ENCODE data around the gene GOLGA6A.
"Not testable (repeated sequence)": the region's sequence is repeated elsewhere in the genome, so short reads cannot be mapped to it uniquely, and the experiment has no call there.

The GOLGA6A gene, protein sequence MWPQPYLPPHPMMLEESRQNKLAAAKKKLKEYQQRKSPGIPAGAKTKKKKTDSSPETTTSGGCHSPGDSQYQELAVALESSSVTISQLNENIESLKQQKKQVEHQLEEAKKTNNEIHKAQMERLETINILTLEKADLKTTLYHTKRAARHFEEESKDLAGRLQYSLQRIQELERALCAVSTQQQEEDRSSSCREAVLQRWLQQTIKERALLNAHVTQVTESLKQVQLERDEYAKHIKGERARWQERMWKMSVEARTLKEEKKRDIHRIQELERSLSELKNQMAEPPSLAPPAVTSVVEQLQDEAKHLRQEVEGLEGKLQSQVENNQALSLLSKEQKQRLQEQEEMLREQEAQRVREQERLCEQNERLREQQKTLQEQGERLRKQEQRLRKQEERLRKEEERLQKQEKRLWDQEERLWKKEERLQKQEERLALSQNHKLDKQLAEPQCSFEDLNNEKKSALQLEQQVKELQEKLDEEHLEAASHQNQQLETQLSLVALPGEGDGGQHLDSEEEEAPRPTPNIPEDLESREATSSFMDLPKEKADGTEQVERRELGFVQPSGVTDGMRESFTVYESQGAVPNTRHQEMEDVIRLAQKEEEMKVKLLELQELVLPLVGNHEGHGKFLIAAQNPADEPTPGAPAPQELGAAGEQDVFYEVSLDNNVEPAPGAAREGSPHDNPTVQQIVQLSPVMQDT

DNA sequence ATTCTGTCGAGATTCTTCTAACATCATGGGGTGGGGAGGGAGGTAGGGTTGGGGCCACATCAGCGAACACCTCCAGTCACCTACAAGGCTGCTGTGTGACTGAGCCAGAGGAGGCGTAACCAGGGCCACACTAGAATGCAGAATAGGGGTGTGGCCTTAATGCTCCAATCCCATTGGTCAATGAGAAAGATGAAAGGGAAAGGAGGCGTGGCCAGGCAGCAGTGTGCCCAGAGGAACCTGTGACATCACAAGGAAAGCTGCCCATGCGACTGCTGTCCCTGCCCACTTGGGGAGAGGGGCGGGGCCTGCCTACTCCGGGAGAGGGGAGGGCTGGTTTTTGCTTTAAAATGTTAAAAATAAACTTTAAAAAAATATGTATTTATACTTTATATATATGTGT lies at the start of gene GOLGA6A:
TSS of gene GOLGA6A (minus strand) at position 101 of the 400 bp plus-strand sequence. CDS start at position 60, 41 bp downstream.
- DNase-seq (ENCODE audit: low spot score), result not testable (repeated sequence)

DNA sequence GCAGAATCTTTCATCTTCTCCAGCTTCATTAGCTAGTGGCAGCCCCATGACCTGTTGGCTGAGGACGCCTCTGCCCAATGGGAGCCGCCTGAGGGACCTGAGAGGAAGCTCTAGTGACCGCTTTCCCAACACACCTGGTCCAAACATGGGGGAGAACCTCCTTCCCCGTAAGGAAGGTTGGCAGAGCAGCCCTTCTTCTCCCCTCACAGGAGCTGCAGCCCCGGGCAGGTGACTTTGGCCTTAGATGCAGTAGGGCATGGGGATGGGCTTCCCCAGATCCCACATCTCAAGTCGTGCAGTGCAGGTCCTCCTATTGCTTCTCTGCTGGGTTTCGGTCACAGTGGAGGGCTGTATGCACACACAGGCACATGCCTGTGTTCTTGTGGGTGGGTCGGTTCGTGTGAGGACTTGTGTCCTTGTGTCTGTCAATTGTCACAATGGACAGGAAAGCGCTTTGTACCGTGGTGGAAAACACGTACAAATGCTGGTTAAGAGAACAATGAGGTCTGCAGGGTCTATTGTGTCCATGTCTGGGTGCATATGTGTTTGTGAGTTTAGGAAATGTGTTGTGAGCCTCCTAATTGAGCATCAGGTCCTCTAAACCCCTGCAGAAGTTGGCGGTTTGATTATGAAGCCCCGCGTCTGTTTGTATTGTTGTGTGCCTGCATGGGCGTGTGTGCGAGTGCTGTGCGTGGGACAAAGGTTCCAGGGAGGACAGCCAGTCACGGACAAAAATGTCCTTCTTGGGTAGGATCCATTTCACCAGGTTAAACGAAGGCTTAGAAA lies 49.5 kb upstream of the GOLGA6A start:
- no peak for DNase-seq (ENCODE audit: low spot score)

DNA sequence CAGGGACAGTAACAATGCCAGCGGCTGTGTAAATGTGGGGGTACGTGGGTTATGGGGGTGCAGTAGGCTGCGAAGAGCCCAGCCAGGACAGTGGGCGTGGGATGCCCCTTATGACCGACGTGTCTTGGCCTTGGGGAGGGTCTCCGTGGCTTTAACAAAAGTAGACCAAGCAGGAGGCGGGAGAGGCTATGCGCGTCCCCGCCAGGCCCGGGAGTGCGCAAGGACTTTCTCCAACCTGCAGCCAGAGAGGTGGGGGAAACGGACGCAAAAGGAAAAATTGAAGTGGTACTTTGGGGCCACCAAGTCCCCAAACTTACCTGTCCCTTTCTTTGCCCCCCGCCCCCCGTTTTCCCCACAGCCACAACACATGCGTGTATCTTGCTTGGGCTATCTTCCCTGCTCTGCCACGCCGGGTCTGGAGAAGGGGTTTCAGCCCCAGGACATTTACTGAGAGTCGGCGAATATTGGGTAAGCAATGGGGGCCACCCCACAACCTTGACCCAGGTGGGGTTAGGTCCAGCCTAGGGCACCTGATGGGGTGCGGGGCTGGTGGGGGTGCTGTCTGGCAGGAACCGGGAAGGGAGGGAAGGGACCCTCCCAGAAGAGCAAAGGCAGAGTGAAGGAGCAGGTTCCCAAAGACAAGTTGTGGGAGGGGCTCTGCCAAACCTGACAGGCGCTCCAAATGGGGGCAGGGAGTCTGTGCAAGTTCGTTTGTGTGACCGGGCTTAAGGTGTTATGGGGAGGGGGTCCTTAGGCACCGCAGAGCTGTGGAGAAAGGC lies 48.7 kb upstream of the GOLGA6A start:
- DNase-seq (ENCODE audit: low spot score), result no peak

DNA sequence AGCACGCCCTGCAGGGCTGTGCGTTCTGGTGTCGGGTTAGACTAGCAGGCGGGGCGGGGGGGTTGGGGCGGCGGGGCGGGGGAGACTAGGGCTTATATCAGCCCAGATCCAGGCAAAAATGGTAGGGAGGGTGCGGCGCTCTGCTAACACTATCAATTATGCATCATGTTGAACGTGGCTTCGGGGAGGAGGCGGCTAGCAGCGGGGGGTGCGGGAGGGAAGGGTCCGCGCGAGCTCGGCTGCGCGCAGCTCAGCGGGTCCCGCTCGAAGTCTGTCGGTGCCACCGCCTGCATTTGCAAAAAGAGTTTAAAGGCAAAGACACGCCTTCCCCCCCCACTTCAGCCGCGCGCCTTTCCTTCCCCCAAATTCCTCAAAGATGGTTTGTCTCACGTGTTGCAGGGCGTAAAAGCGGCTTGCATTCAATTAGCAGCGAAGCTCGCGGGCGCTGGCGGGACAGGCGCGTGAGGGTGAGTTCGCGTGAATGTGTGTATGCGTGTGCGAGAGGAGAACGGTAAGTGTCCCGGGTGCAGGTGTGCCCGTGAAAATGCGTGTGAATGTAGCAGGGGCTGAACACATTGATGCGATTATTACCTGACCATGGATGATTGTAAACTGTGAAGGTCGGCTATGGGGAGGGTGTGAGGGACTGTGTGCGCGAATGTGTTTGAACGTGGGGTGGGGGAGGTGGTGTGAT lies 48.0 kb upstream of the GOLGA6A start, which contains the start of gene ISLR2:
TSS of gene ISLR2 (plus strand) at position 432 of the 694 bp plus-strand sequence. CDS start 2,169 bp downstream, outside the sequence.
- no peak for DNase-seq (ENCODE audit: low spot score)

DNA sequence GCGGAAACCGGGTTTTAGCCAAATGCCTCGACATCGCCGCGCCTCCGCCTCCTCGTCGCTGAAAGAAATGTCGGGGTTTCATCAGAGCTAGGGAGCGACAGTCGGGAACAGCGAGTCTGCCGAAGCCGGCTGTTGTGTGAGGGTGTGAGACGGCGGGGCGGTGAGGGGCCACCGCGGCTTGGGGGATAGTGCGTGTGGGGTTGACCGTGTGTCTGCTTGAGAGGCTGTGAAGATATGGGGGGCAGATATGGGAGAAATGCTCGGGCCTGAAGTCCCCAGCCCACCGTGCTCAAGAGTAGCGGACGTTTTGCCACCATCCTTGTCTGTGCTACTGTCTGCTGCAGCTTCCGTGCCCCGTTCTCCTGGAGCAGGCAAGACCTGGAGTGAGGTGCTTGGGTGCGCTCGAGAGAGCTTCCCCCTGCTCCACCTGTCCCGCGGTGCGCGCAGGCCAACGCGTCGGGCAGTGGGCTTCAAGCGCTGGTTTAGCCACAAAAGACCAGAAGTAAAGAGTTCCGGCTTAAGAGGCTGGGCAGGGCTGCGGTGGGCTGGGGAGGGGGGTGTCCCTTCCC lies 47.3 kb upstream of the GOLGA6A start:
- no peak for DNase-seq (ENCODE audit: low spot score)

DNA sequence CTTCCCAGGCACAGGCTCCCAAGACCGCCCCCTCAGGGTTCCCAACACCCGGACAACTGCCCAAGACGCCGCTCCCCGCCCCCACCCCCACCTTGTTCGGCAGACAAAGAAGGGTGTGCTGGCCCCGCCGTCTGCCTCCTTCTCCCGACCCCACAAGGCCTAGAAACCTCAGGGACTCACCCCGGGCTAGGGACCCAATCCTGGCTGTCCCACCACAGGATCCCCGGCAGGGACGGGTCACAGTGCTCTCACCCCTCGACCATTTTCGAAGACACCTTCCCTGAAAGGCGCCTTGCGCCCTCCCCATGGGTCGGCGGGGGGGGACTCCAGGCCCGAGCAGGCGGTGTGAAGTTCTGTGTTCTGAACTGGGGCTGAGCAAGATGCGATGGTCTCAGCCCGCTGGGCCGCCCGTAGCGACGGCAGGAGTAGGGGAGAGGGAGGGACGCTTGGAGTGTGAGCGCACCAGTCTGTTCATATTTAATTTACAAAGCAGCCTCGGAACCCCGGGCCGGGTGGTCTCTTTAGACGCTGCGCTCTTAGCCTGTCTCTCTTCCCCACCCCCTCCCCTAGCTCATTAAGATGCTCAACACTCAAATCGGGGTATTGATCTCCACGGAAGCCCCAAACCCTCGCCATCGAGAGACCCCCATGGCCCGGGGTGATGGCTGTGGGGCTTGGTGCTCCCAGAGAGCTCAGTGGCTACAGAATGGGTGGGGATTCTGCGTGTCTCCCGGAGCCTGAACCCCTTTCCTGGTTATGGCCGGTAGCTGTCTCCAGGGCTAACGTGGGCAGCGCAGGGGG lies 46.6 kb upstream of the GOLGA6A start:
- DNase-seq (ENCODE audit: low spot score), result no peak

DNA sequence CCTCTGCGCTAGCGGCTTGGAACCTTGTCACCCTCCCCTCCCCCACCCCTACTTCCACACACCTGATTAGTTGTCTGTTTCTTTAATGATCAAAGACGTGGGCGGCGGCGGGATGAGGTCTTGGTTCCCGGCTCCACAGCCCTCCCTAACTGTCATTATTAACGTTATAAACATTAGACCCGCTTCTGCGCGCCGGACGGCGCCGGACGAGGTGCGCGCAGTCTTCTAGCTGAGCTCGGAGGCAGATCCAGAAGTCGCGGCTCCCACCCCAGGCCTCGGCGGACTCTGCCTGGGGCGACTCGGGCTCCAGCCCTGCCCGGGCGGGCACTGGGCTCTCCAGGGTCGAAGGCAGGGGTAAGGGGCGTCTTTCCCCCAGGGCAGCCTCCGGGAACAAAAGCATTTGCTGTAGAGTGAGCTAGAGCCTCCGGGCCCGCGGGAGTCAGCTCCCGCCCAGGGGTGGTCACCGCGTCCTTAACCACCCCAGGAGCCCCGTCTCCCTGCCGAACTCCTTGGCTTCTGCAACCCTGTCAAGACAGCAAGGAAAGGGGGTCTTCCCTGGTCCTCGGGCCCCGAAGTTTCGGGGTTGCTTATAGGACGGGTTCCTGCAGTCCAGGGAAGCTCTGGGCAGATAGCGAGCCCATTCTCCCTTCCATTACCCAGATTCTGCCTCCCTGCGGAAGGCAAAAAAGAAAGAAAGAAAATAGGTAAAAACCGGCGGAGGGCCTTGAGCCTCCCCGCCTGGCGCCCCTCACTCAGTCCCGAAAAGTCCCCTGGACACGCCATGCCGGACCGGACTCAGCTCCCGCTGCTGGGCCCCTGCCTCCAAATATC lies 45.8 kb upstream of the GOLGA6A start:
- no peak for DNase-seq (ENCODE audit: low spot score)

DNA sequence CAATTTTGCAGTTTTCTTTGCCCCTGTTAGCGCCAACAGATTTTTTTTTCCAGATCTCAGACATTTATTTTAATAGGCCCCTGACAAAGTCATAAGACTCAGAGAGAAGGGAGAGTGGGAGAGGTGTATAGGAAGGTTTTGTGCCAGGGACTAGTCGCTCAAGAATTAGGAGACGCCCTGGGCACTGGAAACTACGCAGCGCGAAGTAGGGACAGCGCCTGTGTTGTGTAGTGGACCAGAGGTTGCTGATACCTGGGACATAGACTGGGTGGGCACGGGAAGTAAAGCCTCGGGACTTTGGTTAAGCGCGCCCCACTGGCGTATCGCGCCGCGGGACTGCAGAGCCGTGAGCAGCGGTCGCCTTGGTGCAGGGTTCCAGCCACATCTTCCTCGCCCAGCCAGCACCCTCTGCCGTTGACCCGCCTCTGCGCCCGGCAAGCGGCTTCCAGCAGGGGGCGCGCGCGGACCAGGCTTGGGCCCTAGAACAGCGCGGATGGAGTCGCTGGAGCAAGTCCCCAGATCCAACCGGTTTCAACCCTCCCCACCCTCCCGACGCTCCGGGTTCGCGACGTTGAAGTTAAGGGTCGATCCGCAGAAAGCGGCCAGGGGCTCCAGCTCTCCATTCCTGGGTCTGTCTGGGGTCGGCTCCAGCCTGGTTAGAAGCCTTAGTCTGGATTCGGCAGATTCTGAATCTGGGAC lies 45.1 kb upstream of the GOLGA6A start:
- DNase-seq (ENCODE audit: low spot score), result peak; percentile 68

DNA sequence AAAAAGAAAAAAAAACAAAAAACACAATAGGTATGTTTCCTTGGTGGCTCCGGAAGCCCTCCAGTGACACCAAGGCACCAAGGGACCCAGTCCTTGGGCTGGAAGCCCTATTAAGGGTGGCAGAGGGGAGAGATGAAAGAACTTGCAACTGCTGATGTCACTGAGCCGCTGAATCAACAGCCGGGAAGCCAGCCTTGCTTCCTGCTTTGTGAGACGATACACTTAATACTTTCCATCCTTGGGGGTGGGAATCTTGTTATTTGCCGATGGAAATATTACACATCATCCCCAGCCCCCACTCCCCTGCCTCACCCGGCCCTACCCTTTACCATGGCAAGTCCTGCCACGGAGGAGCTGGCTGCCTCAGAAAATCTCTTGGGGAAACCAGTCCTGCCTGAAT lies 42.4 kb upstream of the GOLGA6A start:
- no peak for DNase-seq (ENCODE audit: low spot score)

DNA sequence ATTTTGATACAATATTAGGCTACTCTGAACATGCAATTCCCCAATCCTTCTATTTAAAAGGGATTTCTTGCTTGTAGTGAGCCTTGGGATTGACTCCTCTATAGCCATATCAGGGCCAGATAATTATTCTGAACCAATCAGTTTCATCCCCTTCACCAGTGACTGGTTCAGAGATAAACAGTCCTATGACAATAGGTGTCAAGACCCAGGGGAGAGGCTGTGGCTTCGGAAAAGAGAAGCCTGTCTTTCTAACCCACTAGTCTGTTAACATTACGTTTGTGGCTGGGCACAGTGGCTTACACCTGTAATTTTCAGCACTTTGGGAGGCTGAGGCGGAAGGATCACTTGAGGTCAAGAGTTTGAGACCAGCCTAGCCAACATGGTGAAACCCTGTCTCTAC lies 41.8 kb upstream of the GOLGA6A start:
- DNase-seq (ENCODE audit: low spot score), result no peak

DNA sequence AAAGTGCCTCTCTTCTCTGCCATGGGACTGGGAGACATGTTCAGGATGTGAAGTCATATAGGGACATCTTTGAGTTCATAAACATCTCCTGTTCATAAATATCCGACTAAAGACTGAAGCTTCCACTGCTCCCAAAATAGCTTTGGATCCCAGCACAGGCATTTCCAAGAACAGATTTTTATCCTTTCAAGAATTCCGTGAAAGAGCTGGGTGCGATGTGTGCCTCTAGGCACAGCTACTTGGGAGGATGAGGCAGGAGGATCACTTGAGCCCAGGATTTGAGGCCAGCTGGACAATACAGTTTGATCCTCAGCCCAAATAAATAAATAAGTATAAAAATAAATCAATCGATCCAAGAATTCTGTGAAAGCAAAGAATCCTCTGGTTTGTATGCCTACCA lies 41.3 kb upstream of the GOLGA6A start:
- DNase-seq (ENCODE audit: low spot score), result no peak

DNA sequence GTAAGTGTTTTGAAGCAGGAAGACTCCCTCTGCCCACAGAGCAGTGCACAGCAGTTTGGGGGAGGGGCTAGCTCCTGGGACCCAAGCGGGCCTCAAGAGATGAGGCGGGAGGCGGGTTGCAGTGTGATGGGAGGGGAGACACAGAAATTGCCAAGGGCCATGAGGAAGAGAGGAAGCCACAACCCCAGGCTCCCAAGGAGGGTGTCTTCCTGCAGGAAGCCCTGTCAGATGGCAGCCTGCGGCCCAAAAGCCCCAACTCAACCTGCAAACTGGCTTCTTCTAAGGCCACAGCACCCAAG lies 40.7 kb upstream of the GOLGA6A start:
- DNase-seq (ENCODE audit: low spot score), result no peak

DNA sequence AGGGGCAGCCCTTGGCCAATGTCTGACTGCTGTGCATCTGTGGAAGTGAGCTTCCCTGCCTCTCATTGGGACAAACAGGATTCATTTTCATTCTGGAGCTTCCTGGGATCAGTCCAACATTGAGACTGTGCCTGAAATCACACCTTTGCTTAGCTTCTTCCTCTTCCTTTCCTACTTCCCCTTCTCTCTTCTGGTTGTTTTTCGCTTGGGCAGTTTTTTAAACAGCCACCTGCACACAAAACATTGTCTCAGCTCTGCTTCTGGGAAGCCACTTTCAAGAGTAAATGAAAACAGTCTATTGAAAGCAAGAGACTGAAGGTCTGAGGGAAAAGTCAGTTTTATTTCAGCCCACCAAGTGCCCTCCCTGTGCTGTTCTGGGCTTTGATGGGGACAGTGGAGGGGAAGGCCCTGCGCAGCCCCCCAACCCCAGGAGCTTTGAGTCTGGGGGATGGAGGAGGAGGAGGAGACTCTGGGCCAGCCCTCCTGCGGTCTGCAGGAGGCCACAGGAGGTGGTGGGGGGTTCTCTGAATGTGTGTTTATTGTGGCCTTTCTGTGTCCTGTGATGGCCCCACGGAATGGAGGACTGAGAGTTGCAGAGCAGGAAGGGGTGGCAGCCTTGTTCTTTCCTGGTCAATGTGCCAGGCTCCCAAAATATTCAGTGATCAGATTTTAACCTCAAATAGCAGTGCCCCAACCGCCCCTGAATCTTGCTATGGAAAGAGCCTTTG lies 40.2 kb upstream of the GOLGA6A start:
- no peak for DNase-seq (ENCODE audit: low spot score)

DNA sequence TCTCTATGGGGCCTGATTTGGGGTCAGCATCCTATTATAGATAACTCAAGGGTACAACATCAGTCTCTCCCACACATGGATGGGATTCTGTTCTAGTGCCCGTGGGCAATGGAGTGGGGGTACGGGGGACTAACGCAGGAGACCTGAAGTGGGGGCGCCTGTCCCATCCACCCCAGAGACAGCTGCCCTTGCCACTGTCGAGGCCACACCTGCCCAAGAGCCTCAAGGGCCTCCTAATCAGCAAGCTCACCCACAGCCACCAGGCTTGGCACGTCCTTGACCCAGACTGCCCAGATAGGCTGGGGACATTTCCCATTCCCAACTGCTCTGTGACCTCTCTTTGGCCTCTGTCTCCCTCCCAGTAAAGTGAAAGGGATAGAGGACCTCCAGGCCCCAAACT lies 39.5 kb upstream of the GOLGA6A start:
- DNase-seq (ENCODE audit: low spot score), result no peak

DNA sequence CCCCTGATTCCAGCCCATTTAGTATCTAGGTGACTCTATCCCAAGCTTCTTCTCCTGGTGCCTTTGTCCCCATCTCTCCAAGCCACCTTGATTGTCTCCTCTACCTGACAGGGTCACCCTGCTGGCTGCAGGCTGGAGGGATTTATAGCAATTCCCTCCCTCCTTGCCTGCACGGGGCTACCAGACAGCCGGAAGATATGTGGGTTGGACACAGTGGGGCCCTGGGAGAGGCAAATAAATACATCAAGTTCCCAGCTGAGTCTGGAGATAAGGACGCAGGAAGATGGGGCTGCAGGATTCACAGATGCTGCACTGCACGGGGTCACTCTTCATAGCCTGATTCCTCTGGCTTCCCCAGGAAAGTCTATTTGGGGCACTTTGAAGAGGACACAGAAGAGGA lies 38.7 kb upstream of the GOLGA6A start:
- DNase-seq (ENCODE audit: low spot score), result no peak

DNA sequence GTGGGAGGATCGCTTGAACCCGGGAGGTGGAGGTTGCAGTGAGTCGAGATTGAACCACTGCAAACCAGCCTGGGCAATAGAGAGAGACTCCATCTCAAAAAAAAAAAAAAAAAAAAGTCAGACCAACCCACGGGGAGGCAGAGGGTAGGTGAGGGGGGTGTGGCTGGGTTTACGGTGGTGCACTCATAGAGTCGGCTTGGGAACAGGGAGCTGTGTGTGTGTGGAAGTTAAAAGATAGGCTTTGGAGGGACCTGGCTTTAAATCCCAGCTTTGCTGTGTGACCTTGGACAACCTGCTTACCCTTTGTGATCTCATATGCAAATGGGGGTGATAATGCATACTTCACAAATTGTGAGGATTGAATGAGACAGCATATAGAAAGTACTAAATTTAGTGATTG lies 38.1 kb upstream of the GOLGA6A start:
- no peak for DNase-seq (ENCODE audit: low spot score)

DNA sequence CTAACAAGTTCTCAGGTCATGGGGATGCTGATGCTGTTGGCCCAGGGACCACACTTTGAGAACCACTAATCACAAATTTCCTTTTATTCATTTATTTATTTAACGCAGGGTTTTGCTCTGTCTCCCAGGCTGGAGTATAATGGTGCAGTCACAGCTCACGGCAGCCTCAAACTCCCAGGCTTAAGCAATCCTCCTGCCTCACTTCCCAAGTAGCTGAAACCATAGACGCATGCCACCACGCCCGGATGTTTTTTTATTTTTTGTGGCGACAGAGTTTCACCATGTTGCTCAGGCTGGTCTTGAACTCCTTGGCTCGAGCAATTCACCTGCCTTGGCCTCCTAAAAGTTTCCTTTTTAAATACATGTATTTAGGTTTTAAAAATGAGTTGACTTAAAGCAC lies 27.4 kb upstream of the GOLGA6A start:
- no peak for DNase-seq (ENCODE audit: low spot score)

DNA sequence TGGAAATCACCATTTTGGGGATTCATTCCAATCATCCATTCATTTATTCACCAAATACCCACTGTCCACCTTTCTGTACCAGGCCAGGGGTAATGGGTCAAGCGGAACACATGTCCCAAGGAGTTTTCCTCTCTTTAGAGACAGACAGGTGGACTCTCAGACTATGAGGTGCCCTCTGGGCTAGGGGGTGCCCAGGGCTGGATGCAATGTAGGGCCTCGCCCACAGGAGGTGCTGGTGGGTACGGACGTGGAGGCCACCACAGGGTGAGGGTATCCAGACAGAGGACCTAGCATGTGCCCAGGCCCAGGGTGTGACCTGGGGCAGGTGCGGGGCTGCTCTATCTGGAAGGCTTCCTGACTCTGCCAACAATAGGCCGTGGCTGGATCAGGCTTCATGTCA lies 26.3 kb upstream of the GOLGA6A start:
- DNase-seq (ENCODE audit: low spot score), result not testable (repeated sequence)

Measured in CD4-positive, alpha-beta T cell treated with Interleukin-6 at 100 ng/mL for 8 hours (primary cell).